K562 (cell line): ENCODE data around the gene TP53RK. TPM values are rescaled to one million over a fixed set of nuclear protein-coding genes. Genes with fewer than 3 reads are reported as not detected.
A peak's percentile ranks its signal among the peaks of the same experiment; 100 is the strongest.
"Not testable (repeated sequence)": the region's sequence is repeated elsewhere in the genome, so short reads cannot be mapped to it uniquely, and the experiment has no call there.

Experiments used
- ATAC-seq: fragments of 200-7000 bp; cut with Tn5 transposase; 3 replicates; pipeline ENCODE4 v1.9.1; 2020; ENCODE audit warnings: moderate library complexity
- BruUV-seq: library from RNA; stranded (reverse); fragments of 400-500 nt; replicated peaks from 2 replicates; lab custom pipeline; 2021; lab: Mats Ljungman, UMichigan
- CTCF ChIA-PET: fragments of 300-600 bp; formaldehyde crosslinking; extraction: SDS; loops from one replicate; lab custom pipeline; 2021; ENCODE audit warnings: low intra/inter-chr PET ratio; lab: Yijun Ruan, JAX
- POLR2A ChIA-PET: fragments of 300-600, 350-650 bp; sonication (Branson Sonifier 250); formaldehyde crosslinking; extraction: SDS; loops from one replicate; lab custom pipeline; 2021; ENCODE audit warnings: antibody characterized with exemption, inconsistent platforms; lab: Yijun Ruan, JAX
- DNase-seq, 4 experiments: peaks; one replicate each; pipeline versions ENCODE4 v3.0.0 to v3.0.0-alpha.2; 2011 to 2018; ENCODE audit warnings: low spot score in 3 of 4, mixed read lengths in 3 of 4; ENCODE audit errors: extremely low read depth in 1 of 4
- FAIRE-seq: peaks from 2 replicates; lab custom pipeline; 2011; peaks lifted over from hg19 to GRCh38; lab: Jason Lieb, UNC
- H2AFZ ChIP-seq: 2 replicates; pipeline ENCODE4 v1.6.0; 2011; ENCODE audit warnings: low read depth, low read length, control low read depth, inconsistent platforms
- H3K27ac ChIP-seq: fragments of 200-600 bp; 3 replicates; pipeline ENCODE4 v1.8.0; 2011; ENCODE audit warnings: low read depth, mild to moderate bottlenecking, control low read depth, inconsistent platforms, low read length, moderate library complexity, mixed read lengths; ENCODE audit errors: extremely low read depth
- H3K27me3 ChIP-seq, 2 experiments: fragments of 300-600 bp in 1 of 2; 2 replicates in 1 of 2; 3 replicates in 1 of 2; pipeline versions ENCODE4 v1.6.0 to v1.8.0; 2011; ENCODE audit warnings: inconsistent platforms in 2 of 2, low read length in 2 of 2, mild to moderate bottlenecking in 1 of 2, mixed read lengths in 1 of 2, moderate library complexity in 1 of 2; ENCODE audit not compliant: control insufficient read depth in 2 of 2, insufficient read depth in 2 of 2
- H3K36me3 ChIP-seq: fragments of 300-600 bp; 3 replicates; pipeline ENCODE4 v1.8.0; 2011; ENCODE audit warnings: mild to moderate bottlenecking, low read length, inconsistent platforms; ENCODE audit not compliant: control insufficient read depth, insufficient read depth
- H3K4me1 ChIP-seq, 2 experiments: fragments of 200-600 bp in 1 of 2; replicated peaks in 1 of 2; 2 replicates in 1 of 2; 3 replicates in 1 of 2; pipeline versions ENCODE4 v1.5.1 to v1.8.0; 2011; ENCODE audit warnings: inconsistent platforms in 2 of 2, low read length in 2 of 2, mild to moderate bottlenecking in 1 of 2, mixed read lengths in 1 of 2, moderate library complexity in 1 of 2; ENCODE audit not compliant: control insufficient read depth in 2 of 2, insufficient read depth in 2 of 2
- H3K4me2 ChIP-seq: 2 replicates; pipeline ENCODE4 v1.6.1; 2011; ENCODE audit warnings: low read length, control low read depth, inconsistent platforms, mixed read lengths; ENCODE audit not compliant: insufficient read depth
- H3K4me3 ChIP-seq: fragments of 200-600 bp; sonication (generic), shearing (Covaris generic); 2 replicates; pipeline ENCODE4 v1.5.1; 2016; ENCODE audit warnings: control low read depth, inconsistent platforms
- H3K79me2 ChIP-seq: fragments of 200-600 bp; 3 replicates; pipeline ENCODE4 v1.8.0; 2011; ENCODE audit warnings: low read length, inconsistent platforms; ENCODE audit not compliant: control insufficient read depth, insufficient read depth
- H3K9ac ChIP-seq, 2 experiments: 2 replicates each; pipeline versions ENCODE4 v1.6.0 to v1.6.1; 2011; ENCODE audit warnings: low read depth in 2 of 2, low read length in 2 of 2, control low read depth in 1 of 2, inconsistent platforms in 1 of 2, mild to moderate bottlenecking in 1 of 2, mixed read lengths in 1 of 2; ENCODE audit not compliant: insufficient read depth in 1 of 2
- H3K9me1 ChIP-seq: one replicate; pipeline ENCODE4 v1.6.0; 2011; ENCODE audit warnings: inconsistent platforms, mild to moderate bottlenecking, low read length, moderate library complexity; ENCODE audit not compliant: control insufficient read depth, insufficient read depth
- H3K9me3 ChIP-seq: replicated peaks from 2 replicates; pipeline ENCODE4 v1.5.1; 2011; ENCODE audit warnings: low read depth, low read length, inconsistent platforms; ENCODE audit not compliant: control insufficient read depth, insufficient read depth
- H4K20me1 ChIP-seq: replicated peaks from 2 replicates; pipeline ENCODE4 v1.6.1; 2011; ENCODE audit warnings: low read length, inconsistent platforms, mixed read lengths; ENCODE audit not compliant: control insufficient read depth, insufficient read depth
- NR3C1 ChIP-seq: sonication (generic); formaldehyde crosslinking; IDR thresholded peaks from 2 replicates; pipeline ENCODE4 v1.8.1; 2022; ENCODE audit warnings: missing genetic modification reagents
- POU5F1 ChIP-seq: fragments of 150-350 bp; IDR thresholded peaks from 2 replicates; pipeline ENCODE4 v1.6.1; 2014; ENCODE audit warnings: borderline replicate concordance, low read length, low read depth, mild to moderate bottlenecking; ENCODE audit not compliant: partially characterized antibody
- RFX1 ChIP-seq: fragments of 450-650 bp; IDR thresholded peaks from 2 replicates; pipeline ENCODE4 v1.6.1; 2016; ENCODE audit warnings: mild to moderate bottlenecking, moderate library complexity
- ZFP36 ChIP-seq: fragments of 150-350 bp; IDR thresholded peaks from 2 replicates; pipeline ENCODE4 v1.6.1; 2018; ENCODE audit warnings: low read length, low read depth; ENCODE audit not compliant: partially characterized antibody
- WGBS: fragments of 100-300 bp; shearing (Covaris generic); methylation state at CpG from one replicate; pipeline ENCODE4 v1.1.6; 2016; ENCODE audit warnings: low coverage, mixed read lengths; ENCODE audit not compliant: insufficient coverage; ENCODE audit errors: missing lambda C conversion rate; 5-methylcytosine and 5-hydroxymethylcytosine counted together
- in situ Hi-C: fragments of 300-500 bp; cut with MboI; formaldehyde crosslinking; loops from 4 replicates; pipeline ENCODE4 v1.15.0; 2018; ENCODE audit warnings: inconsistent platforms, mixed read lengths
- intact Hi-C: fragments of 100-400 bp; cut with micrococcal nuclease; formaldehyde crosslinking; loops from 2 replicates; pipeline ENCODE4 v1.14.2; 2022
- polyA plus RNA-seq, 8 experiments: library from polyadenylated mRNA; depleted of rRNA in 4 of 8; stranded (reverse) in 5 of 8; unstranded in 3 of 8; fragments of >200 nt; fragmentation: Nextera tagmentation in 2 of 8; fragmentation: Illumina TruSeq in 1 of 8; extraction: Ambion mirVana in 2 of 8; extraction: Trizol in 1 of 8; gene quantifications; 2 replicates each; pipeline versions ENCODE4 v1.2.1 to v1.2.3, GENCODE V29; 2011 to 2014; ENCODE audit warnings: inconsistent platforms in 1 of 8, missing spikeins in 1 of 8
- total RNA-seq, 7 experiments: library from RNA; depleted of rRNA in 6 of 7; stranded (reverse); fragments of >200 nt in 6 of 7; fragmentation: Illumina TruSeq in 2 of 7; extraction: Trizol in 2 of 7; gene quantifications; 2 replicates each; pipeline versions ENCODE4 v1.2.1 to v1.2.3, GENCODE V29; 2011 to 2021; ENCODE audit warnings: low replicate concordance in 1 of 7
- TF ChIP-seq, protein P1 (sequence below), 3 experiments: fragments of 200-800 bp in 1 of 3; sonication (Bioruptor generic) in 1 of 3; sonication (generic) in 1 of 3; formaldehyde crosslinking in 1 of 3; IDR thresholded peaks; 2 replicates each; pipeline versions ENCODE4 v1.6.1 to v1.8.0; 2016 to 2022; ENCODE audit warnings: mild to moderate bottlenecking in 2 of 3, missing compliant biosample characterization in 2 of 3, missing genetic modification characterization in 2 of 3, missing genetic modification reagents in 1 of 3

The TP53RK gene
- total and polyA plus RNA-seq, 9 of the 15 experiments (the other 6 are each of a cell fraction or from before 2014, with no cell fraction given): 2.9 to 43.5 (median 17.2) TPM

GRCh38 chr20:46678516-46678915 lies 10.7 kb downstream of the TP53RK start:
- Histone ChIP-seq H3K4me2 (no peak overlapping the region), H2AFZ (no peak overlapping the region), H3K36me3 (peaks cover 20% of the 10 kb centered on the region), H4K20me1 (no peaks in the 10 kb centered on the region; the same call in 1 of the 2 replicates), H3K79me2 (peaks cover 37% of the 10 kb centered on the region), H3K4me1 (peaks cover under 1 to 16% of the 10 kb centered on the region in 2 experiments; a peak in 3 of 5 replicates), H3K9me3 (no peaks in the 10 kb centered on the region), H3K4me3 (no peak overlapping the region), H3K9me1 (peaks cover 4% of the 10 kb centered on the region), H3K9ac (no peak overlapping the region), H3K27ac (no peak overlapping the region), H3K27me3 (no peaks in the 10 kb centered on the region)
- ChIA-PET POLR2A (interaction anchor here (1.1 kb wide), 1 partner anchor 37 kb away, joined by 3 read pairs; no protein-coding TSS in a partner anchor), CTCF (interaction anchor here (0.6 kb wide), 1 partner anchor 1945 kb away, joined by 5 read pairs; no protein-coding TSS in a partner anchor)
- 53% methylated on average over 4 of the region's 4 CpGs for WGBS
- ATAC-seq: no peak
- no peak for DNase-seq
- FAIRE-seq: no peak
- no peak for TF ChIP-seq POU5F1
- intact Hi-C loops: no loop called here
- in situ Hi-C loops: loop anchor here (10.0 kb wide), 1 partner anchor 324 kb away; no protein-coding TSS in a partner anchor
- BruUV-seq: no TSS peak

DNA sequence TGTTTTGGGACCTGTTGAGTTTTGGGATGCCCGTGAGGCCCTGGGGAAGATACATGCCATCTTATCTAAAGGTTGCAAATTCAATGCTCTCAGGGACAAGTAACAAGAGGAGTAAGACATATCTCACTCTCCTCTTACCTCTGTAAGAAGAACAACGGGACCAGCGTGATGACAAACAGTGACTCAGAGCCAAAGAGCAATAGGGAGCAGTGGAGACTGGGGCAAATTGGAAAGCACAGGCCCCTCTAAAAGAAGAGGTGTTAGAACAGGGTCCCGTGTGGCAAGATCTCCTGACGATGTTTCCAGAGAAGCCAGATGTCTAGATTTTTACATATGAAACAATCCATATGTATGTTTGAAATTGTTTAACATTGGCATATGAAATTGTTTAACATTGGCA lies 11.6 kb downstream of the TP53RK start:
- TF ChIP-seq NR3C1 (CRISPR knock-in tag): no peak
- TF ChIP-seq ZFP36: peak; percentile 31
- no peak for TF ChIP-seq RFX1
- TF ChIP-seq, protein P1, sequence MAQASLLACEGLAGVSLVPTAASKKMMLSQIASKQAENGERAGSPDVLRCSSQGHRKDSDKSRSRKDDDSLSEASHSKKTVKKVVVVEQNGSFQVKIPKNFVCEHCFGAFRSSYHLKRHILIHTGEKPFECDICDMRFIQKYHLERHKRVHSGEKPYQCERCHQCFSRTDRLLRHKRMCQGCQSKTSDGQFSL (CRISPR knock-in tag; IDR thresholded peaks at IDR 0.05): no peak
- TF ChIP-seq, protein P1 (tag; IDR thresholded peaks at IDR 0.05): no peak
- no TSS peak for BruUV-seq
- no peak overlapping the region for H3K4me2 ChIP-seq
- H3K27me3 ChIP-seq: no peaks in the 10 kb centered on the region
- ATAC-seq: no peak
- peaks cover 20% of the 10 kb centered on the region for H3K36me3 ChIP-seq
- in situ Hi-C loops (loop anchor here (10.0 kb wide), 1 partner anchor 323 kb away; no protein-coding TSS in a partner anchor), intact Hi-C loops (no loop called here)
- ChIA-PET POLR2A (interaction anchor here (0.8 to 1.4 kb wide), 3 partner anchors 9 to 154 kb away, joined by 4 to 5 read pairs (median 4); no protein-coding TSS in a partner anchor), CTCF (no interaction called here)
- no peak for FAIRE-seq
- no peak overlapping the region for H3K9ac ChIP-seq
- WGBS: 70% methylated on average over 5 of the region's 5 CpGs
- DNase-seq: no peak
- H3K79me2 ChIP-seq: peaks cover 27% of the 10 kb centered on the region
- H3K9me1 ChIP-seq: peaks cover 4% of the 10 kb centered on the region
- no peaks in the 10 kb centered on the region; the same call in 1 of the 2 replicates for H4K20me1 ChIP-seq
- no peak overlapping the region for H2AFZ ChIP-seq
- H3K4me3 ChIP-seq: no peak overlapping the region
- H3K4me1 ChIP-seq: peaks cover 0 to 13% of the 10 kb centered on the region in 2 experiments; a peak in 3 of 5 replicates
- H3K9me3 ChIP-seq: no peaks in the 10 kb centered on the region
- no peak overlapping the region for H3K27ac ChIP-seq

DNA sequence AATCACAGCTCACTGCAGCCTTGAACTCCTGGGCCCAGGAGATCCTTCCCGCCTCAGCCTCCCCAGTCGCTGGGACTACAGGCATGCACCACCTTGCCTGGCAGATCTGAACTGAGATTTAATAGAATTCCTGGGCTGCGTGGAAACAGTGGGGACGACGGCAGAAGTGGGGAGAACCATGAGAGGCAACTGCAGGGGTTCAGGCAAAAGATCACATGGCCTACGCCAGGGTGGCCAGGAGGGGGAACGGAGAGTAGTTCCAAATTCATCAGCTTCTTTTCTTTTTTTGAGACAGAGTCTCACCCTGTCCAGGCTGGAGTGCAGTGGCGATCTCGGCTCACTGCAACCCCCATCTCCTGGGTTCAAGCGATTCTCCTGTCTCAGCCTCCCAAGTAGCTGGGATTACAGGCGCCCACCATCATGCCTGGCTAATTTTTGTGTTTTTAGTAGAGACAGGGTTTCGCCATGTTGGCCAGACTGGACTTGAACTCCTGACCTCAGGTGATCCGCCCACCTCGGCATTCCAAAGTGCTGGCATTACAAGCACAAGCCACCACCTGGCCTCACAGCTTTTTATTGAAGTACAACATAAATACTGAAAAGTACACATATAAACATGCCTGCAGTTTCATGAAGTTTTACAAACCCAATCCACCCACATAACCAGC lies 12.5 kb downstream of the TP53RK start:
- ATAC-seq, H3K4me2 ChIP-seq, H3K9me3 ChIP-seq, H3K27ac ChIP-seq, H2AFZ ChIP-seq, H3K27me3 ChIP-seq, H3K9me1 ChIP-seq, FAIRE-seq, H3K4me1 ChIP-seq, H3K9ac ChIP-seq, DNase-seq, BruUV-seq, H4K20me1 ChIP-seq, intact Hi-C loops, H3K4me3 ChIP-seq, CTCF ChIA-PET: not testable (repeated sequence)
- Histone ChIP-seq H3K36me3 (peaks cover 18% of the 10 kb centered on the region), H3K79me2 (peaks cover 19% of the 10 kb centered on the region)
- in situ Hi-C loops: loop anchor here (10.0 kb wide), 1 partner anchor 322 kb away; no protein-coding TSS in a partner anchor
- WGBS: 86% methylated on average over 7 of the region's 14 CpGs
- POLR2A ChIA-PET: interaction anchor here (0.6 to 1.4 kb wide), 4 partner anchors 8 to 153 kb away, joined by 3 to 5 read pairs (median 4); no protein-coding TSS in a partner anchor
